Right renal cortex interstitium (tissue), 3 donors: Measurements from ENCODE around the gene MAGEL2. TPM values are rescaled to one million over a fixed set of nuclear protein-coding genes. Genes with fewer than 3 reads are reported as not detected.

Experiments
- DNase-seq, 3 donors: peaks; one replicate each; pipeline ENCODE4 v3.0.0-alpha.2; 2013; ENCODE audit warnings: low read depth in 3 of 3, low spot score in 2 of 3
- polyA plus RNA-seq, 3 donors: library from polyadenylated mRNA; unstranded; fragments of 120-200 nt; gene quantifications; one replicate each; pipeline ENCODE4 v1.2.1, GENCODE V29; 2013; ENCODE audit not compliant: insufficient read length in 3 of 3

Gene MAGEL2
- polyA plus RNA-seq, result 1 to 10 TPM; 3.6 to 4.1 (median 3.8) TPM

DNA sequence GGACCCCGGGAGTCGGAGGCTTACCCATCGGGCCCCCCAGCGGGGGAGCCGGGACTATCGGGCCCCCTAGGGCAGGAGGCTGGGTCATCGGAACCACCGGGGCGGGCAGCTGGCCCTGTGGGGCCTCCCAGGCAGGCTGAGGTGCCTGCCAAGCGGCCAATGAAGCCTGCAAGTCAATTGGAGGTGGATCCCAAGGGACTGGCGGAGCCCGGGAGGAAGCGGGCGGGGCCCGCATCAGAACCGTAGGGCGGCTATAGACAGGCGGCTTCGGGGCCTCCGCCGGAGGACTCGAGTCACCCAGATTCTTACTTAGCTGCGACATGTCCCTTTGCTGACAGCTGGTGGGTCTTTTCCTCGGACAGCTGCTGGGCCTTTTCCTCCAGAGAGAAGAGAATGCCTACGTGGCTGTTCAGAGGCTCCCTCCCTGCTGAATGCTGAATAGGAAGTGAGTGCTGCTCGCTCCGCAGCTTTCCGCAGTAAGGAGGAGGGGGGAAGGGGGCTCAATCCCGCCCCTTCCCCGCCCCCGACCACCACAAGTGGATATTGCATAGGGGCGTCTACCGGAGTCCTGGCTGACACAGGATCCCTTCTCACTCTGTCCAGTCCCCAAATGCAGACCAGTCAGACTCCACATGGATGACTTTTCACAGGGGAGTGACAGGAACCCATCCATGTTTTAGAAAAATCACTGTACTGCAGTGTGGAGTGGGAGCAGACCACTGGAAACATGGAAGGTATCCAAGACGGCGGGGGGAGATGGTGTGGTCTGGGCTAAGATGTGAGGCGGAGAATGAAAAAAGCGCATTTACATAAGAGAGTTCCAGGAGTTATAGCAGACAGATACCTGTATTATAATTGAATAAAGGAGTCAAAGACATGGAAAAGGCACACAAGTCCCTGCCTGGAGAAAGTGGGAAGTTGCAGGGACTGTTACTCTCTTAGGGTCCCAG is at the start of gene MAGEL2:
MAGEL2 (minus strand) TSS at position 447 of the 950 bp plus-strand sequence; CDS start at position 322, 125 bp downstream.
- DNase-seq, result peak; percentile 43 to 57 (median 56)

DNA sequence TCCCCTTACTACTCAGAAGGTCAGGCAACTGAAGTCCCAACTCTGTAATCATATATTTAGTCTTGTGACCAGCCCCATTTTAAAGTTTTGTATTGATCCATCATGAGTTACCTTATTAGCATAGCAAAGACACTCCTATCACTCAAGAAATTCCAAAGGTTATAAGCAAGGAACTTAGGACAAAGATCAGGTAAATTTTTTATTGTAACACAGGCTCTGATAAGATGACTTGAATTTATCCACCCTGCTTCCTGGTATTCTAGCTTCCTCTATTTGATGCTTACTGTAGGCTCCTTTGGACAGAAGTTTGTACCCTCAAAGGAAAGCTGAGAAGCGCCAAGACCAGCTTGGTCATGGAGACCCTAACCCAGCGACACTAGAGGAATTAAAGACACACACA is 47.6 kb upstream of the MAGEL2 start:
- DNase-seq, result no peak

DNA sequence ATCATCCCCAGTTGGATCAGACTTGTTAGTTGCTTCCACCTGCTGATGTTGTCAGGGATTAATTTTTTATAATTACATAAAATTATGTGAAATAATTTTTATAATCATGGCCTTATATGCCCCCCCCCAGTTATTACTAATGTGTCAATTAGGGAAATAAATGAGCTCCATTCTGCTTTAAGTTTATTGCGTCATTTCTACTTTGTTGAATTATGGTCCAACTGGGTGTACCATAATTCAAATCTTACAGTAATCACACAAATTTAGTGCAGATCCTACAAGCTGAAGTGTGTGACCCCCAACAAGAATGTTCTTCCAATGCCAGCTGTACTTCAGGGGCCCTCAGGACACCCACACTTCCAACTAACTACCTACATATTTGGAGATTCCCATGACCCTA is 46.9 kb upstream of the MAGEL2 start:
- DNase-seq, result no peak

DNA sequence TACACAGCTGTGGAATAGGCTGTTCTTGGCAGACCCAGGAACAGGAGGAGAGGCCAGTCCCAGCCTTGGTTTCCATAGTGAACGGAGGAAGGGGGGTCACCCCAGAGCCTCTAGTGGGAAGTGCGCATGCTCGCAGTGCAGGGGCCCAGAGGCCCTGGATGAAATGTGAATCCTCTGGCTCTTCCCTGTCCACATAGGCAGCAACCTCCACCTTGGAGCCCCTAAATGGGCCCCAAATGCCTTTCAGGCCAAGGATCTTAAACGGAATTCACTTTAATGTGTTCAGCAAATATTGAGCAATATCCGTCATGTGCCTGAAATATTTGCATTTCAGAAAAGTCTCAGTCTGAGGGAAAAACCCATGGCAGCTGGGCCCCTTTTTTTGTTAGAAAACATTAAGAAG is 42.8 kb upstream of the MAGEL2 start:
- peak; percentile 50 to 71 (median 56) for DNase-seq

DNA sequence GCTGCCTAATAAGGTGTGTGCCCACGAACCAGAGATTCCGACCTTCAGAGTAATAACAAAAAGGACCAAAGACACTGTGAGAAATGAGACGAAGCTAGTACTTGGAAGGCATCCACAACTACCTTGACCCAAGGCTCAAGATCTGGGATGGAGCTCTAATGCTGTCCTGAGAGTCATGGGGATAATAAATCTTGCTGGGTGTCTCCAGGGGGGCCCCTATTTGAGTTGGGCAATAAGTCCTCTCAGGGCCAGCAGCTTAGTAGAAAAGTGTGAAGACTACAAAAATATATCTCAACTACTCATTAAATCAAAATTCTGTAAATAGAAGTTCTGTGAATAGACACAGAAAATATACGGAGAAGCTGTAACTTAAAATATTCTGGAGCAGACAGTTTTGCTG is 42.3 kb upstream of the MAGEL2 start:
- no peak for DNase-seq

DNA sequence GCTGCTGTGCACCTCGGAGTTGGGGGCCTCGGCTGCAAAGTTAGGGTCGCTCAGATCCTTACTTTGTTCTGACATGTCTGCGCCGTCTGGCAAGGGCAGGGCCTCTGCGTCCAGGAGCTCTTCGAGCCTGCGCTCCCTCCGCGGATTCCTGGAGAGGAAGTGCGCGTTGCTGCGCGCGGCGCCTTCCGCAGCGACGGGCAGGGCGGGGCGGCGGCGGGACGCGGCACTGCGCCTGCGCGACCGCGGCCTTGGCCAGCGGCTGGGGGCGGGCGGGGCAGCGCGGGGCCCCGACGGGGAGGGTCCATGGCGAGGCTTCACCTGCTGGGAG is 39.4 kb upstream of the MAGEL2 start, which contains the start of gene NDN:
NDN (minus strand) TSS at position 163 of the 328 bp plus-strand sequence; CDS start at position 75, 88 bp downstream.
- peak in 1 of 3 donors; percentile 12 for DNase-seq

DNA sequence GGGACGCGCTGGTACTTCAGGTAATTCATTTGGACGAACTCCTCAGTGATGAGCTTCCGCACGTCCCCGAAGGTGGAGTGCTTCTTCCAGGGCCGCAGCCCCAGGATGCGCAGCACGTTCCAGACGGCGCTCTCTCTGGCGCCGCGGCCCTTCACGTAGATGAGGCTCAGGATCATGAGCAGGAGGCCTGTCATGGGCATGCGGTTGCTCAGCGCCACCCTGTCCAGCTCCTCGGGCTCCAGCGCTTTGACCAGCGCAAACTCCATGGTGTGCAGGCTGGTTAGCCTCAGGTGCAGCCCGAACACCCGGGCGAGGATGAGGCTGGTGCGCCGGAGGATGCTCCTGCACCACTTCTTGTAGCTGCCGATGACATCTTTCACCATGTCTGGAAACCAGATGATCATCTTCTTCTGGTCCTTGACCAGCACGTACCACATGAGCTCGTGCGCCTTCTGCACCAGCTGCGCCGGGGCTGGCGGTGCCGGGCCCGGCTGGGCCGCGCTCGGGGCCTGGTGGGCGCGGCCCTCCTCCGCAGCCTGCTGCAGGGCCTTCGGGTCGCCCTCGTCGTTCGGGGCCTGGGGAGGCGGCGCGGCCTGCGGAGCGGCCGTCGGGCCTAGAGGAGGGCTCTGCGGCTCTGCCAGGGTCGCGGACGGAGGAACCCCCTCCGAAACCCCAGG is 38.9 kb upstream of the MAGEL2 start:
- peak in 1 of 3 donors; percentile 1 for DNase-seq

DNA sequence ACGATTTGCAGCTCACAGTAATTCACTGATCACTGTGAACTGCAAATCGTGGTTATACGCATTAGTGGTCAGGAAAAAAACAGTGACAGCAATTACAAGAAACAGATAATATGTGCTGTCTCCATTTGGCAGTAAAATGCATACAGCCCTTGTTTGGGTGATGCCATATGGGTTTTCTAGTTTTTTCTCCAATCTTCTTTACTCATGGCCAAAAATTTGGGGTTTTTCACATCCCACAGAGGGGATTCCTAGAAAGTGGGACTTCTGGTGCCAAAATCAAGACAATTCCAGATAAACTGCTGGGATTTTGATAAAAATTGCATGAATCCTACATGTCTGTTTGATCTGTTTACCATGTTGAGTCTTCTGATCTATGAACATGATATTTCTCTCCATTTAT is 23.8 kb upstream of the MAGEL2 start:
- DNase-seq, result no peak

DNA sequence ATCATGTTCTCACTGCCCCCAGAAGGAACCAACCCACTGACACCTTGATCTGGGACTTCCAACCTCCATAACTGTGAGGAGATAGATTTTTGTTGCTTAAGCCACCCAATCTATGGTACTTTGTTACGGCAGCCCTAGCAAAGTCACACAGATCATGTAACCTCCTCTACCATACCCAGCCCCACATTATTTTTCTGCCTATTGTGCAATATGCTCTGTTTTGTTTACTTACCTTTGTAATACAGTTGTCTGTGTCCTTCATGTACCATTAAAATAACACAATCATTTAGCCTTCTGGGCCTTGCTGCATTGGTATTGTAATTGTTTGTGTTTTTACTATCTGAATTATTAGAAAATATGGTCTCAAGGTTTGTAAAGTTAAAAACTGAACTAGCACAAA is 23.3 kb upstream of the MAGEL2 start:
- no peak for DNase-seq

DNA sequence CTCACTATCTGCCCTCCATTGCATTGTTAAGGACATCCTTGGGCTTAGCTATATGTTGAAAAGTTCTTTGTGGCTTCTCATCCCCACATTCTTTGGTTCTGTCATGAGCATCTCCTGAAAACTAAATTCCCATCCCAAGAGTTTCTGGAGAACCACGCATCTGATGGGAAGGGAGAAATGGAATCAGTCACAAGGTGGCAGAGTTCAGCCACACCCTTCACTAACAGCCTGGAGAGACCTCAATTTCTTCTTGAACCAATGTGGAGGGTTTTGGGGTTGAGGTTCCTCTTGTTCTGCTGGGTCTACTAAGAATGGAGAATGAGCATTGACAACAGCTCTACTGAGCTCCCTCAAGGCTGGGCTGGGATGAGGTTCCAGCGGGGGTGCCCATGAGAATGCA is 15.6 kb upstream of the MAGEL2 start:
- no peak for DNase-seq

DNA sequence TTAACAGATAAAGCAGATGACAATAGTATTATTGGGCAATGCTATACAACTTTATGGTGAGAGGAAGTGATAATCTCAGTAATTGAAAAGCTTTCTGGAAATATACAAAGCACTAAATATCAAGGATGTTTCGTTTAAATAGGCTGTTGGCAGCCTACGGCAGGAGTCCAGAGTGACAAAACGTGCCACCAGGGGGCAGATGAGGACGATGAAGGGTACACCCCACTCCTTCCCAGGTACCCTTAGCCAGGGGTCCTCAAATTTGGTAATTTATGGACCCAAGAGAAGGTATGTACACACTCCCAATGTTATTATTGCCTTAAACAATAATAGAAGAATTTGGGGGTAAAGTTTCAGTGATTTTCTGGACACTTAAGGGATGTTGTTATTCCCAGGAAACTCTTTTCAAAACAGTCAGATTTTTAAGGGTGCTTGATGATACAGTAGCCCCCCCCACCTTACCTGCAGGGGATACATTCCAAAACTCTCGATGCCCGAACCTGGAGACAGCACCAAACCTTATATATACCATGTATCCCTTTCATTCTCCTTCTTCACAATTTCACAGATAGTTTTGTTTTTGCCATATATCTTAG is 1.4 kb upstream of the MAGEL2 start:
- DNase-seq, result no peak

DNA sequence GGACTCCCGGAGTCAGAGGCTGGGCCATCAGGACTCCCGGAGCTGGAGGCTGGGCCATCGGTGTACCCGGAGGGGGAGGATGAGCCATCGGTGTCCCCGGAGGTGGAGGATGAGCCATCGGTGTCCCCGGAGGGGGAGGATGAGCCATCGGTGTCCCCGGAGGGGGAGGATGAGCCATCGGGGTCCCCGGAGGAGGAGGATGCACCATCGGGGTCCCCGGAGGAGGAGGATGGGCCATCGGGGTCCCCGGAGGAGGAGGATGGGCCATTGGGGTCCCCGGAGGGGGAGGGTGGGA is 719 bp downstream of the MAGEL2 start:
- DNase-seq, result no peak

DNA sequence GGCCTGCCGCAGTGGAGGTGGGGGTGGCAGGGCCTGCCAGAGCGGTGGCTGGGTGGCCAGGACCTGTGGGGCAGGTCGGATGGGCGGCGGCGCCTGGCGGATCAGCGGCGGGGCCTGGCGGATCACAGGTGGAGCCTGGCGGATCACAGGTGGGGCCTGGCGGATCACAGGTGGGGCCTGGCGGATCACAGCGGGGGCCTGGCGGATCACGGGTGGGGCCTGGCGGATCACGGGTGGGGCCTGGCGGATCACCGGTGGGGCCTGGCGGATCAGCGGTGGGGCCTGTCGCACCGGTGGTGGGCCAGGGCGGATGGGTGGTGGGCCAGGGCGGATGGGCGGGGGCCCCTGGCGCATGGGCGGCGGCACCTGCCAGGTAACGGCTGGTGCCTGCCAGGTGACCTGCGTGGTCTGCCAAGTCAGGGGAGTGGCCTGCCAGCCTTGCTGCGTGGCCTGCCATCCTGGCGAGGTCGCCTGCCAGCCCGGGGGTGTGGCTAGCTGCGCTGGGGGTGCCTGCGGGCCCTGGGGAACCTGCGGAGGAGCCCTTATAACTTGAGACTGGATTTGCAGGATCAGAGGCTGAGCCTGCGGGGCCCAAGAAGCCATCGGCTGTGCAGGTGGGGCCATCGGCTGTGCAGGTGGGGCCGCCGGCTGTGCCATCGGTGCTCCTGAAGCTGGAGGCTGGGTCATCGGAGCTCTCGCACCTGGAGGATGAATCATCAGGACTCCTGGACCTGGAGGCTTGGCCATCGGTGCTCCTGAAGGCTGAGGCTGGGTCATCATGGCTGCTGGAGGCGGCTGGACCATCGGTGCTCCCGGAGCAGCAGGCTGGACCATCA is 1.3 kb downstream of the MAGEL2 start:
- DNase-seq, result no peak

DNA sequence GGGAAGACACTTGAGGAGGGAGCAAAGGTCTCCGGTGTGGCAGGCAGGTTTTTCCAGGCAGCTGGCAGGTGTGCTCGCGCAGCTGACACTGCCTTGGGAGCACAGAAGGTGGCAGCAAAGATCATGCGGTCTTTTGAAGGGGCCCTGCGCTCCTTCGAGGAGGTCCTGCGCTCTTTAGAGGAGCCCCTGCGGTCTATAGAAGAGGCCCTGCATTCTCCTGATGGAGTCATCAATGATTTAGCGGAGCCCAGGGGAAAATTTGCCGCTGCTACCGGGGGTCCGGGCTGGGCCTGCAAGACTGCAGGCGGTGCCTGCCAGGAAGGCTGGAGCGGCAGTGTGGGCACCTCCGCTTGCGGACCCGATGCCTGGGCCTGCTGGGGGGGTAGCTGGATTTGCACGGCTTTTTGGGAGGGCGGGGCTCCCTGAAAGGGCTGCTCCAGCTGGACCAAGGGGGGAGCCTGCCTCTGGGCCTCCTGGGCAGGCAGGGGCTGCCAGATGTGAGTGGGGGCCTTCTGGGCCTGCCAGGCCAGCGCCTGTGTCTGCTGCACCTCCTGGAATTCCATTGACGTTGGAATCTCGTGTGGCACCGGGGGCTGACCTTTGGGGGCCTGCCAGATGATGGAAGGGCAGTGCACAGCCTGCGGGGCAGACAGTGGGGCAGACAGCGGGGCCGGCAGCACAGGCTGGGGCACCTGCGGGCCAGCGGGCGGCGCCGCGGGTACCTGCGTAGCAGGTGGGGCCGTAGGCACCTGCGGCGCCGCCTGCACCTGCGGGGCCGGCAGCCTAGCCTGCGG is 2.1 kb downstream of the MAGEL2 start:
- no peak for DNase-seq

DNA sequence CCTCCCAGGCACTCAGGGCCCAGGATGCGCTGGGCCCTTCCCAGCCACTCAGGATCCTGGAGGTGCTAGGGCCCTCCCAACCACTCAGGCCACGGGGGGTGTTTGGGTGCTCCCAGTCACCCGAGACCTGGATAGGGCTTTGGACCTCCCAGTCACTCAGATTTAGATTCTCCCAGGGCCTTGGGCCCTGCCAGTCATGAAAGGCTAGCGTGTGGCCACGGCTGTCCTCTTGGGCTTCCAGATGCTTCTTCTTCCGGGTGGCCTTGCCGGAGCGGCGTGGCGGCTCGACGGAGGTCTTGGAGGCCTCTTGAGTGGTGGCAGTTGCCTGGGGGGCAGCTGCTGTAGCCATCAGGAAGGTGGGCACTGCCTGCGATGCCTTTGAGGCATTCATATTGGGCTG is 2.8 kb downstream of the MAGEL2 start:
- no peak for DNase-seq

DNA sequence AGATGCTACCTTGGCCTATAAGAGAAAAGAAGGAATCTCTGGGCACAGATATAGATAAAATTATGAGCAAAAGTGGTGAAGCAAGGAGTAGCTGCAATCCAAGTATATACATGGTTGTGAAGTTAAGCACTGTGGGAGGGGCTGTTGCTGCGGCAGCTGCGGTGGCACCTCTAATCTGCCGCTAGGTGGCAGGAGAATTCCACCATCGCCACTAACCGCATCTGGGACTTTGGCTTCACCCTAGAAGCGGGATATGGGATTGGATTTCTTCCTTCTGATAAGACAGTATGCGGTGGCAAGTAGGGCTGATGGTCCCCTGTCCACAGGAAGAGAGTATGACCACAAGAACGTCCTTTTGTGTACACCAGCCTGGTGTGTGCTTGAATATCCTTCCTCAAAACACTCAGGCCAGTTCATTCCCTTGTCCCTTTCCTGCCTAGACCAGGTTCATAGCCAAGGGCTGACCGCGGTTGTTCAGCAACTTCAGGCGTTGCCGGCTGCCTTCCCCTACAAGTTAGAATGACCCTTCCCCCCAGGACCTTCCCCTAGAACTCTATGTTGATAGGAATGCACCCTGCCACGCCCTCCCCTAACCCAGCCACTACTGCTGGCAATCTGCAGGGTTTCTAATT is 5.1 kb downstream of the MAGEL2 start:
- DNase-seq, result peak; percentile 27 to 40 (median 31)

DNA sequence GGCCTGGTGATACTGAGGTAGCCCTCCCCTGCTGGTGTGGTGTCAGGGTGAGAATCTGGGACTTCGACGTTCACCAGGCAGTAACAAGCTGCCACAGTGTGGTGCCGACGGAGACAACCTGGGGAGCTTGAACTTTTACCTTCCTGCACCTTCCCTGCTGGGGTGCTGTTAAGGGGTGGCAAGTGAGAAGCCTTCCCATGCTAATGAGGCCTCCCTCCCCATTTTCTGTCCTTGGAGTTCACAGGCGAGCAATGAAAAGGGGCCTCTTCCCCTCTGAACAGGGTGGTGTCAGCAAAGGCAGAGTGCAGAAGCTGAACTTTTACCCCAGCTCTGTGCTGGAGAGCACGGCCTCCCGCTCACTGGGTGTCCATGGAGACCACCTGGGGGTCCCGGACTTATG is 13.5 kb downstream of the MAGEL2 start:
- no peak for DNase-seq

DNA sequence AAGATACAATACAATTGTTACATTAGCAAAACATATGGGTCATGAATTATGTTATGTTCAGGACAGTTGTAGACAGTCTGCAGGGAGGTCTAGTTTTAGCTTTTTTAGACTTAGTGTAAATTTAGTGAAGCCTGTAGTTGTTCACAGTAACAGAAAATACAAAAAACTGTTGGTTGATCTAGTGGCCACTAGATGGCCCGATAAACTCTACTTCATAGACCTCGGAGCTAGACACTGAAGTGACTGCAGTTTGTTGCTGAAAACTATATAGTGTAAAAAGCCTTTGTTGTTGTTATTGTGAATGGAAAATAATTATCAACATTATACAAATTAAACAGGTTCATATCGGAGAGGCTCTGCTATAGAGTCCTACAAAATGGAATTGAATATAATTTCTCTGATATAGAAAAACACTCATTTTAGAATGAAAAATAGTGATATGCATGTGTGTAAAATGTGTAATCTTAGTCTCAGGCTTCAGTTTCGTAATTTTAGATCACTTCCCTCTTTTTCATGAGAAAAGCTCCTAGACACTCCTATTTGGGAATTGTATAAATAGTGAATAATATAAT is 18.3 kb downstream of the MAGEL2 start:
- DNase-seq, result no peak

DNA sequence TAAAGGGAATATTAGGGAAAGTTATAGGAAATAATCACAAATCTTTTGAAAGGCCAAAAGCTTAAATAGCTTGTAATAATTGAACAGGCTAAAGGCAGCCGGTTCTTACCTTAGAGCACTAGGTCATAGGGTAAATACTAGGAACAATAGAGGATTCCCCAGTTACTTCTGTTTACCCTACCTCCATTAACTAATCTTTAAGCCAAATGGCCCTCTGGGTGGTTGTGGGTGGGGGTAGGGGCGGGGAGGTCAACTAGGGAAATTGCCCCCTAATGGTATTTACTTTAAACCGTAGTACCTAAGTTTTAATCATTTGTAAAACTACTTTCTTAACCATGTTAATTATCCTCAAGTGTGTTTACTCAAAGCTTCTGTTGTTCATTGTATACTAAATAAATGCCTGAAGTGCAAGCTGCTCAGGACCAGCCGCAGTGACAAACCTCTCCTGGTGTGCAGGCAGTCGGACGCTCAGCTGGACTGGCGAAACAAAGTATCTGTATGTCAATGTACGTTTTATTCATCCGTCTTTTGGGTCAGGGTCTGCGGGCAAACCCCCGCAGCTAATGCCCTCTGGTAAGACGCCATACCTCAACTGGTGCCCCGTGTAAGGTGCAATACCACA is 18.9 kb downstream of the MAGEL2 start:
- DNase-seq, result no peak
